ENCODE data around the gene SAPCD2.

GRCh38 chr9:137052998-137053943 is 17.1 kb downstream of the SAPCD2 start:
- TF ChIP-seq, protein P1, sequence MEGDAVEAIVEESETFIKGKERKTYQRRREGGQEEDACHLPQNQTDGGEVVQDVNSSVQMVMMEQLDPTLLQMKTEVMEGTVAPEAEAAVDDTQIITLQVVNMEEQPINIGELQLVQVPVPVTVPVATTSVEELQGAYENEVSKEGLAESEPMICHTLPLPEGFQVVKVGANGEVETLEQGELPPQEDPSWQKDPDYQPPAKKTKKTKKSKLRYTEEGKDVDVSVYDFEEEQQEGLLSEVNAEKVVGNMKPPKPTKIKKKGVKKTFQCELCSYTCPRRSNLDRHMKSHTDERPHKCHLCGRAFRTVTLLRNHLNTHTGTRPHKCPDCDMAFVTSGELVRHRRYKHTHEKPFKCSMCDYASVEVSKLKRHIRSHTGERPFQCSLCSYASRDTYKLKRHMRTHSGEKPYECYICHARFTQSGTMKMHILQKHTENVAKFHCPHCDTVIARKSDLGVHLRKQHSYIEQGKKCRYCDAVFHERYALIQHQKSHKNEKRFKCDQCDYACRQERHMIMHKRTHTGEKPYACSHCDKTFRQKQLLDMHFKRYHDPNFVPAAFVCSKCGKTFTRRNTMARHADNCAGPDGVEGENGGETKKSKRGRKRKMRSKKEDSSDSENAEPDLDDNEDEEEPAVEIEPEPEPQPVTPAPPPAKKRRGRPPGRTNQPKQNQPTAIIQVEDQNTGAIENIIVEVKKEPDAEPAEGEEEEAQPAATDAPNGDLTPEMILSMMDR (IDR thresholded peaks at IDR 0.05; ENCODE audit: poor library complexity, severe bottlenecking), result no peak
- TF ChIP-seq RAD21 (conservative IDR thresholded peaks at IDR 0.05), result no peak
